HL-60 (cell line): ENCODE results near the gene RTKN.

Experiments
- GABPA ChIP-seq: IDR thresholded peaks from 2 replicates; pipeline ENCODE4 v1.6.1; 2012; ENCODE audit warnings: low read depth
- POLR2AphosphoS5 ChIP-seq: IDR thresholded peaks from 2 replicates; pipeline ENCODE4 v1.6.1; 2012; ENCODE audit warnings: low read depth
- SPI1 ChIP-seq: IDR thresholded peaks from 2 replicates; pipeline ENCODE4 v1.6.1; 2012; ENCODE audit warnings: low read depth, mild to moderate bottlenecking, borderline replicate concordance
- TF ChIP-seq, protein P1 (sequence below): IDR thresholded peaks from 2 replicates; pipeline ENCODE4 v1.6.1; 2012; ENCODE audit warnings: low read depth; ENCODE audit not compliant: insufficient replicate concordance
- TF ChIP-seq, protein P2 (sequence below): IDR thresholded peaks from one replicate; pipeline ENCODE4 v1.5.1; 2011; ENCODE audit warnings: low read length, control low read depth, inconsistent platforms; ENCODE audit not compliant: insufficient read depth

DNA sequence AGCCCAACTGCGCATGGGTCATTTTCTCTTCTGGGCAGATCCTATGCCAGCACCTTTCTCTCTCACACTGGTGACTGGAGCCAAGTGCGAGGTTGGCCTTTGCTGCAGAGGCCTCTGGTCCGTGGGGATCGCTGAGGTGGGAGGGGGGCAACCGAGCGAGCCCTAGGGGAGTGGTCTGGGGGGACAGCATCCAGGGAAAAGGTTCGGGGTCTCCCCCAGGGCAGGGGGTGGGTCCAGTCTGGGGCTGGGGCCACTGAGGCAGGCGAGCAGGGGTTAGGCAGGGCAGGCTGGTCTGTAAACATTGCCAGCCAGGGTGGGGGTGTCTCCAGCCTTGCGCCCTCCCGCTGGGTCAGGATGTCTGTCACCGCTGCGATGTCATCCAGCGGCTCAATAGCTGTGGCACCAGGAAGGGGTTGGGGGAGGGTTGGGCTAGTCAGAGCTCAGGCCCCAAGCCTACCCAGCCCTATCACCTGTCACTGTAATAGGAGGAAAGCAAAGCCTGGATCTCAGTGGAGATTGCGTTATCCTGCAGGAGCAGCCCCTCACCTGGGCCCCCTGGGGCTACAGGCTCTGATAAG, 15.5 kb downstream of the RTKN start:
- TF ChIP-seq, protein P1, sequence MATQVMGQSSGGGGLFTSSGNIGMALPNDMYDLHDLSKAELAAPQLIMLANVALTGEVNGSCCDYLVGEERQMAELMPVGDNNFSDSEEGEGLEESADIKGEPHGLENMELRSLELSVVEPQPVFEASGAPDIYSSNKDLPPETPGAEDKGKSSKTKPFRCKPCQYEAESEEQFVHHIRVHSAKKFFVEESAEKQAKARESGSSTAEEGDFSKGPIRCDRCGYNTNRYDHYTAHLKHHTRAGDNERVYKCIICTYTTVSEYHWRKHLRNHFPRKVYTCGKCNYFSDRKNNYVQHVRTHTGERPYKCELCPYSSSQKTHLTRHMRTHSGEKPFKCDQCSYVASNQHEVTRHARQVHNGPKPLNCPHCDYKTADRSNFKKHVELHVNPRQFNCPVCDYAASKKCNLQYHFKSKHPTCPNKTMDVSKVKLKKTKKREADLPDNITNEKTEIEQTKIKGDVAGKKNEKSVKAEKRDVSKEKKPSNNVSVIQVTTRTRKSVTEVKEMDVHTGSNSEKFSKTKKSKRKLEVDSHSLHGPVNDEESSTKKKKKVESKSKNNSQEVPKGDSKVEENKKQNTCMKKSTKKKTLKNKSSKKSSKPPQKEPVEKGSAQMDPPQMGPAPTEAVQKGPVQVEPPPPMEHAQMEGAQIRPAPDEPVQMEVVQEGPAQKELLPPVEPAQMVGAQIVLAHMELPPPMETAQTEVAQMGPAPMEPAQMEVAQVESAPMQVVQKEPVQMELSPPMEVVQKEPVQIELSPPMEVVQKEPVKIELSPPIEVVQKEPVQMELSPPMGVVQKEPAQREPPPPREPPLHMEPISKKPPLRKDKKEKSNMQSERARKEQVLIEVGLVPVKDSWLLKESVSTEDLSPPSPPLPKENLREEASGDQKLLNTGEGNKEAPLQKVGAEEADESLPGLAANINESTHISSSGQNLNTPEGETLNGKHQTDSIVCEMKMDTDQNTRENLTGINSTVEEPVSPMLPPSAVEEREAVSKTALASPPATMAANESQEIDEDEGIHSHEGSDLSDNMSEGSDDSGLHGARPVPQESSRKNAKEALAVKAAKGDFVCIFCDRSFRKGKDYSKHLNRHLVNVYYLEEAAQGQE, result no peak
- TF ChIP-seq, protein P2, sequence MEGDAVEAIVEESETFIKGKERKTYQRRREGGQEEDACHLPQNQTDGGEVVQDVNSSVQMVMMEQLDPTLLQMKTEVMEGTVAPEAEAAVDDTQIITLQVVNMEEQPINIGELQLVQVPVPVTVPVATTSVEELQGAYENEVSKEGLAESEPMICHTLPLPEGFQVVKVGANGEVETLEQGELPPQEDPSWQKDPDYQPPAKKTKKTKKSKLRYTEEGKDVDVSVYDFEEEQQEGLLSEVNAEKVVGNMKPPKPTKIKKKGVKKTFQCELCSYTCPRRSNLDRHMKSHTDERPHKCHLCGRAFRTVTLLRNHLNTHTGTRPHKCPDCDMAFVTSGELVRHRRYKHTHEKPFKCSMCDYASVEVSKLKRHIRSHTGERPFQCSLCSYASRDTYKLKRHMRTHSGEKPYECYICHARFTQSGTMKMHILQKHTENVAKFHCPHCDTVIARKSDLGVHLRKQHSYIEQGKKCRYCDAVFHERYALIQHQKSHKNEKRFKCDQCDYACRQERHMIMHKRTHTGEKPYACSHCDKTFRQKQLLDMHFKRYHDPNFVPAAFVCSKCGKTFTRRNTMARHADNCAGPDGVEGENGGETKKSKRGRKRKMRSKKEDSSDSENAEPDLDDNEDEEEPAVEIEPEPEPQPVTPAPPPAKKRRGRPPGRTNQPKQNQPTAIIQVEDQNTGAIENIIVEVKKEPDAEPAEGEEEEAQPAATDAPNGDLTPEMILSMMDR, result no peak
- no peak for TF ChIP-seq POLR2AphosphoS5
- TF ChIP-seq GABPA, result no peak
- TF ChIP-seq SPI1, result no peak
